ENCODE measurements around the gene CYP3A7. TPM values are rescaled to one million over a fixed set of nuclear protein-coding genes. Genes with fewer than 3 reads are reported as not detected.
A peak's percentile ranks its signal among the peaks of the same experiment; 100 is the strongest.
"Not testable (repeated sequence)": the region's sequence is repeated elsewhere in the genome, so short reads cannot be mapped to it uniquely, and the experiment has no call there.

CYP3A7 gene
- total RNA-seq, 2 experiments from 2014 or later: not detected

- H3K27me3 Mint-ChIP-seq: no peaks in the 10 kb centered on the region
- H3K9me3 Mint-ChIP-seq: no peaks in the 10 kb centered on the region
- ChIA-PET CTCF (no interaction called here), POLR2A (no interaction called here)
- ATAC-seq: no peak
- DNase-seq: no peak
- peaks cover 8% of the 10 kb centered on the region for H3K4me1 Mint-ChIP-seq (ENCODE audit: low read depth)
- no peak overlapping the region for H3K27ac Mint-ChIP-seq
- peaks cover 4% of the 10 kb centered on the region for H3K36me3 Mint-ChIP-seq (ENCODE audit: low read depth)
- intact Hi-C loops (cut with micrococcal nuclease): no loop called here
- no peak overlapping the region for H3K4me3 Mint-ChIP-seq
- TF ChIP-seq, protein P1, sequence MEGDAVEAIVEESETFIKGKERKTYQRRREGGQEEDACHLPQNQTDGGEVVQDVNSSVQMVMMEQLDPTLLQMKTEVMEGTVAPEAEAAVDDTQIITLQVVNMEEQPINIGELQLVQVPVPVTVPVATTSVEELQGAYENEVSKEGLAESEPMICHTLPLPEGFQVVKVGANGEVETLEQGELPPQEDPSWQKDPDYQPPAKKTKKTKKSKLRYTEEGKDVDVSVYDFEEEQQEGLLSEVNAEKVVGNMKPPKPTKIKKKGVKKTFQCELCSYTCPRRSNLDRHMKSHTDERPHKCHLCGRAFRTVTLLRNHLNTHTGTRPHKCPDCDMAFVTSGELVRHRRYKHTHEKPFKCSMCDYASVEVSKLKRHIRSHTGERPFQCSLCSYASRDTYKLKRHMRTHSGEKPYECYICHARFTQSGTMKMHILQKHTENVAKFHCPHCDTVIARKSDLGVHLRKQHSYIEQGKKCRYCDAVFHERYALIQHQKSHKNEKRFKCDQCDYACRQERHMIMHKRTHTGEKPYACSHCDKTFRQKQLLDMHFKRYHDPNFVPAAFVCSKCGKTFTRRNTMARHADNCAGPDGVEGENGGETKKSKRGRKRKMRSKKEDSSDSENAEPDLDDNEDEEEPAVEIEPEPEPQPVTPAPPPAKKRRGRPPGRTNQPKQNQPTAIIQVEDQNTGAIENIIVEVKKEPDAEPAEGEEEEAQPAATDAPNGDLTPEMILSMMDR (IDR thresholded peaks at IDR 0.05): no peak
Measured at GRCh38 chr7:99728615-99729014, 6.4 kb downstream of the CYP3A7 start.

DNA sequence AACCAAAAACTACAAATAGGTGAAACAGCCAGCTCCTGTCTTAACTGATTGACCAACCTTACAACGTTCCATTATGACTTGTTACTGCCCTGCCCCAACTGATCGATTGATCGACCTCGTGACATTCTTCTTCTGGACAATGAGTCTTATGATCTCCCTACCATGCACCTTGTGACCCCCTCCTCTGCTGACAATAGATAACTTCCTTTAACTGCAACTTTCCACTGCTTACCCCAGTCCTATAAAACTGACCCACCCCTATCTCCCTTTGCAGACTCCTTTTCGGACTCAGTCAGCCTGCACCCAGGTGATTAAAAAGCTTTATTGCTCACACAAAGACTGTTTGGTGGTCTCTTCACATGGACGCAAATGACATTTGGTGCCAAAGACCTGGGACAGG is 11.8 kb downstream of the CYP3A7 start:
- H3K9me3 Mint-ChIP-seq, ATAC-seq: not testable (repeated sequence)
- peaks cover 16% of the 10 kb centered on the region for H3K4me1 Mint-ChIP-seq (ENCODE audit: low read depth)

GRCh38 chr7:99720800-99721595 is 14.0 kb downstream of the CYP3A7 start:
- Mint-ChIP-seq H3K4me1 (ENCODE audit: low read depth) (peaks cover 16% of the 10 kb centered on the region), H3K27me3 (no peaks in the 10 kb centered on the region), H3K9me3 (no peaks in the 10 kb centered on the region), H3K36me3 (ENCODE audit: low read depth) (peaks cover 4% of the 10 kb centered on the region), H3K27ac (no peak overlapping the region), H3K4me3 (no peak overlapping the region)
- POLR2A ChIA-PET: no interaction called here
- TF ChIP-seq, protein P1 (IDR thresholded peaks at IDR 0.05): no peak
- CTCF ChIA-PET: interaction anchor here (1.2 kb wide), 1 partner anchor 97 kb away, joined by 3 read pairs; no protein-coding TSS in a partner anchor
- intact Hi-C loops (cut with micrococcal nuclease): no loop called here
- DNase-seq (no peak), ATAC-seq (peak; percentile 42)

More for the DNA sequence above, 11.8 kb downstream of the CYP3A7 start:
- H3K27ac Mint-ChIP-seq; CTCF ChIA-PET; POLR2A ChIA-PET; H3K36me3 Mint-ChIP-seq (ENCODE audit: low read depth); H3K27me3 Mint-ChIP-seq; DNase-seq; H3K4me3 Mint-ChIP-seq; intact Hi-C loops (cut with micrococcal nuclease): not testable (repeated sequence)

DNA sequence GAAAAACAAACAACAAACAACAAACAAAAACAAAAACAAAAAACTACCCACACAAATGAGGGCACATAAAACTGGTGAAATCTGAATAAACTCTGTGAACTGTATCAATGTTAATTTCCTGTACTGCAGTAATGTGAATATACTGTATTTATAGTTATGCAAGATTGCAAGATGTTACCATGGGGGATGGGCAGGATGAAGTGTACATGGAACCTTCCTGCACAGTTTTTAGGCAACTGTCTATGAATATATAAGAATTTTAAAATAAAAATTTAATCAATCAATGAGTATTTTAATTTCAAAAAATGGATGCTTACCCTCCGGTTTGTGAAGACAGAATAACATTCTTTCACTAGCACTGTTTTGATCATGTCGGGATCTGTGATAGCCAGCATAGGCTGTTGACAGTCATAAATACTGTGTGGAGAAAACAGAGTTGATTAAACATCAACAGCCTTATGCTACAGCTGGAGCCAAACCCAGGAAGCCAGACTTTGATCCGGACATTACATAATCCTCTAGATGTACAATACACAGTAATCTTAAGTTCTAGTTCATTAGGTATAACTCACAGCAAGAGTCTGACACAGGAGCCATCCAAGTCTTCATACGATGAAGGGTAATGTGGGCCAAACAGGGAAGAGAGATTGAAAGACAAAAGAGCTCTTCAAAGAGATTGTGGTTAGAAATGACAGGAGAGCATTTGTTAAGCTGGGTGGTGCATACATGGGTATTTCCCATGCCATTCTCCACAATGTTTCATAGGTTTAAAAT is 14.8 kb downstream of the CYP3A7 start:
- H3K27ac Mint-ChIP-seq: no peak overlapping the region
- peaks cover 16% of the 10 kb centered on the region for H3K4me1 Mint-ChIP-seq (ENCODE audit: low read depth)
- CTCF ChIA-PET: interaction anchor here (1.2 kb wide), 1 partner anchor 96 kb away, joined by 3 read pairs; no protein-coding TSS in a partner anchor
- intact Hi-C loops (cut with micrococcal nuclease): no loop called here
- no peak overlapping the region for H3K4me3 Mint-ChIP-seq
- peaks cover 10% of the 10 kb centered on the region for H3K36me3 Mint-ChIP-seq (ENCODE audit: low read depth)
- TF ChIP-seq, protein P1 (IDR thresholded peaks at IDR 0.05): no peak
- ATAC-seq (peak; percentile 77), DNase-seq (no peak)
- no peaks in the 10 kb centered on the region for H3K27me3 Mint-ChIP-seq
- H3K9me3 Mint-ChIP-seq: no peaks in the 10 kb centered on the region
- POLR2A ChIA-PET: no interaction called here

DNA sequence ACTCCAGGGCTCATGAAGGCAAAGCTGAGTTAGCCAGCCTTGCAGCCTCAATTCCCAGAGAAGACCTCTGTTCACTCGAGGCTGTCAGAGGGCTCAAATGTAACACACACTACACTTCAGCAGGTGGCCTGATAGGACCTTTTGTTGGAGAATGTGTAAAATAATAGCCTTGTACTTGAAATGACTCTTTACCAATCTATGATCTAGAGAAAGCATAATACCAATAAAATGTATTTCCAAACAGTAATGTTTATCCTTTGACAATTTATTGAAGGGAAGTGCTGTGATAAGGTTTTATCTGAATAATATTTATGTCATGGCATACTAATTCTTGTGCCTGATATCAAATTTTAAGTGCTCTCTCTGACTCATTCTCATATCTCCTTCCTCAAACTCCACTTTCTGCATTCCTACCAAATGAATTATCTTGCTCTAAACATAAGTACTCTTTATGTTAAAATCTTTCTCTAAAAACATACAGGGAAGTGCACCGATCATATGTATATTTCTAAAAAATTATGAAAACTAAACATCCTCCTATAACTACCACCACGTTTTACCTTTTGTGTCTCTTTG is 20.9 kb downstream of the CYP3A7 start:
- Mint-ChIP-seq H3K4me1 (ENCODE audit: low read depth) (no peaks in the 10 kb centered on the region), H3K27me3 (no peaks in the 10 kb centered on the region), H3K4me3 (no peak overlapping the region), H3K27ac (no peak overlapping the region), H3K36me3 (ENCODE audit: low read depth) (peaks cover 27% of the 10 kb centered on the region), H3K9me3 (peaks cover 4% of the 10 kb centered on the region)
- TF ChIP-seq, protein P1 (IDR thresholded peaks at IDR 0.05): no peak
- ATAC-seq: no peak
- no peak for DNase-seq
- POLR2A ChIA-PET: no interaction called here
- CTCF ChIA-PET: no interaction called here
- intact Hi-C loops (cut with micrococcal nuclease): no loop called here
